Measurements from ENCODE around the gene TCIRG1. TPM values are rescaled to one million over a fixed set of nuclear protein-coding genes. Genes with fewer than 3 reads are reported as not detected.

TCIRG1 gene
- total RNA-seq, 2 donors from 2014 or later = 217 to 244 TPM

- Mint-ChIP-seq H3K36me3 (ENCODE audit: low read depth) (peaks cover 12% of the 10 kb centered on the region), H3K4me1 (no peaks in the 10 kb centered on the region), H3K27ac (no peak overlapping the region), H3K27me3 (no peaks in the 10 kb centered on the region), H3K9me3 (no peaks in the 10 kb centered on the region), H3K4me3 (no peak overlapping the region)
- no peak for ATAC-seq (replicated peaks)
These were observed 22.7 kb downstream of the TCIRG1 start for GRCh38 chr11:68061508-68061907.

- Mint-ChIP-seq H3K4me1 (no peaks in the 10 kb centered on the region), H3K27ac (no peak overlapping the region), H3K27me3 (no peaks in the 10 kb centered on the region), H3K36me3 (ENCODE audit: low read depth) (peaks cover 24% of the 10 kb centered on the region), H3K4me3 (no peak overlapping the region), H3K9me3 (no peaks in the 10 kb centered on the region)
- ATAC-seq (replicated peaks) = no peak
These were observed 26.1 kb downstream of the TCIRG1 start for GRCh38 chr11:68064926-68065325.

GRCh38 chr11:68065841-68066240 lies 27.0 kb downstream of the TCIRG1 start:
- no peak overlapping the region for H3K4me3 Mint-ChIP-seq
- no peaks in the 10 kb centered on the region for H3K4me1 Mint-ChIP-seq
- ATAC-seq (replicated peaks) = no peak
- no peaks in the 10 kb centered on the region for H3K9me3 Mint-ChIP-seq
- H3K36me3 Mint-ChIP-seq (ENCODE audit: low read depth) = peaks cover 30% of the 10 kb centered on the region
- H3K27ac Mint-ChIP-seq = no peak overlapping the region
- H3K27me3 Mint-ChIP-seq = no peaks in the 10 kb centered on the region

GRCh38 chr11:68066742-68067141 lies 27.9 kb downstream of the TCIRG1 start:
- Mint-ChIP-seq H3K4me3 (no peak overlapping the region), H3K9me3 (no peaks in the 10 kb centered on the region), H3K27me3 (no peaks in the 10 kb centered on the region), H3K27ac (no peak overlapping the region), H3K4me1 (no peaks in the 10 kb centered on the region), H3K36me3 (ENCODE audit: low read depth) (peaks cover 30% of the 10 kb centered on the region)
- ATAC-seq (replicated peaks) = no peak

GRCh38 chr11:68067991-68068390 lies 29.2 kb downstream of the TCIRG1 start:
- H3K9me3 Mint-ChIP-seq = no peaks in the 10 kb centered on the region
- H3K27ac Mint-ChIP-seq = no peak overlapping the region
- peaks cover 30% of the 10 kb centered on the region for H3K36me3 Mint-ChIP-seq (ENCODE audit: low read depth)
- H3K4me3 Mint-ChIP-seq = no peak overlapping the region
- no peaks in the 10 kb centered on the region for H3K27me3 Mint-ChIP-seq
- ATAC-seq (replicated peaks) = no peak
- H3K4me1 Mint-ChIP-seq = no peaks in the 10 kb centered on the region

GRCh38 chr11:68071281-68072048 lies 32.6 kb downstream of the TCIRG1 start:
- no peaks in the 10 kb centered on the region for H3K9me3 Mint-ChIP-seq
- H3K36me3 Mint-ChIP-seq (ENCODE audit: low read depth) = peaks cover 18% of the 10 kb centered on the region
- H3K4me1 Mint-ChIP-seq = no peaks in the 10 kb centered on the region

GRCh38 chr11:68074584-68075352 lies 35.9 kb downstream of the TCIRG1 start:
- Mint-ChIP-seq H3K4me1 (no peaks in the 10 kb centered on the region), H3K4me3 (no peak overlapping the region), H3K9me3 (no peaks in the 10 kb centered on the region), H3K36me3 (ENCODE audit: low read depth) (peaks cover 7% of the 10 kb centered on the region), H3K27ac (no peak overlapping the region), H3K27me3 (no peaks in the 10 kb centered on the region)
- ATAC-seq (replicated peaks) = no peak

More at GRCh38 chr11:68071281-68072048, 32.6 kb downstream of the TCIRG1 start:
- Mint-ChIP-seq H3K27ac (no peak overlapping the region), H3K27me3 (no peaks in the 10 kb centered on the region), H3K4me3 (no peak overlapping the region)
- ATAC-seq (replicated peaks) = no peak

- no peaks in the 10 kb centered on the region for H3K36me3 Mint-ChIP-seq (ENCODE audit: low read depth)
- ATAC-seq (replicated peaks) = no peak
- no peak overlapping the region for H3K4me3 Mint-ChIP-seq
- H3K4me1 Mint-ChIP-seq = no peaks in the 10 kb centered on the region
- no peaks in the 10 kb centered on the region for H3K9me3 Mint-ChIP-seq
- no peak overlapping the region for H3K27ac Mint-ChIP-seq
- no peaks in the 10 kb centered on the region for H3K27me3 Mint-ChIP-seq
These were observed 37.7 kb downstream of the TCIRG1 start for GRCh38 chr11:68076371-68077042.

GRCh38 chr11:68077617-68078582 lies 39.1 kb downstream of the TCIRG1 start:
- H3K4me3 Mint-ChIP-seq = no peak overlapping the region
- no peaks in the 10 kb centered on the region for H3K36me3 Mint-ChIP-seq (ENCODE audit: low read depth)
- no peak for ATAC-seq (replicated peaks)
- H3K9me3 Mint-ChIP-seq = no peaks in the 10 kb centered on the region
- no peak overlapping the region for H3K27ac Mint-ChIP-seq
- no peaks in the 10 kb centered on the region for H3K4me1 Mint-ChIP-seq
- H3K27me3 Mint-ChIP-seq = no peaks in the 10 kb centered on the region

- H3K9me3 Mint-ChIP-seq = no peaks in the 10 kb centered on the region
- no peak for ATAC-seq (replicated peaks)
- no peaks in the 10 kb centered on the region for H3K4me1 Mint-ChIP-seq
- H3K36me3 Mint-ChIP-seq (ENCODE audit: low read depth) = no peaks in the 10 kb centered on the region
- no peaks in the 10 kb centered on the region for H3K27me3 Mint-ChIP-seq
- no peak overlapping the region for H3K27ac Mint-ChIP-seq
- H3K4me3 Mint-ChIP-seq = no peak overlapping the region
These were observed 42.0 kb downstream of the TCIRG1 start for GRCh38 chr11:68080860-68081259.

GRCh38 chr11:68081691-68082090 lies 42.9 kb downstream of the TCIRG1 start:
- ATAC-seq (replicated peaks) = no peak
- Mint-ChIP-seq H3K27ac (no peak overlapping the region), H3K27me3 (no peaks in the 10 kb centered on the region), H3K9me3 (no peaks in the 10 kb centered on the region), H3K36me3 (ENCODE audit: low read depth) (no peaks in the 10 kb centered on the region), H3K4me1 (no peaks in the 10 kb centered on the region), H3K4me3 (no peak overlapping the region)

- Mint-ChIP-seq H3K27ac (no peak overlapping the region), H3K9me3 (no peaks in the 10 kb centered on the region), H3K4me3 (no peak overlapping the region), H3K4me1 (no peaks in the 10 kb centered on the region), H3K27me3 (no peaks in the 10 kb centered on the region), H3K36me3 (ENCODE audit: low read depth) (no peaks in the 10 kb centered on the region)
- ATAC-seq (replicated peaks) = no peak
These were observed 43.7 kb downstream of the TCIRG1 start for GRCh38 chr11:68082481-68082880.

GRCh38 chr11:68083517-68083916 lies 44.7 kb downstream of the TCIRG1 start:
- no peak overlapping the region for H3K27ac Mint-ChIP-seq
- no peak for ATAC-seq (replicated peaks)
- H3K4me1 Mint-ChIP-seq = no peaks in the 10 kb centered on the region

GRCh38 chr11:68089679-68090078 lies 50.9 kb downstream of the TCIRG1 start:
- no peak overlapping the region for H3K4me3 Mint-ChIP-seq
- no peaks in the 10 kb centered on the region for H3K36me3 Mint-ChIP-seq (ENCODE audit: low read depth)
- no peaks in the 10 kb centered on the region for H3K27me3 Mint-ChIP-seq

More at GRCh38 chr11:68083517-68083916, 44.7 kb downstream of the TCIRG1 start:
- Mint-ChIP-seq H3K36me3 (ENCODE audit: low read depth) (no peaks in the 10 kb centered on the region), H3K27me3 (no peaks in the 10 kb centered on the region), H3K9me3 (no peaks in the 10 kb centered on the region), H3K4me3 (no peak overlapping the region)

More at GRCh38 chr11:68089679-68090078, 50.9 kb downstream of the TCIRG1 start:
- ATAC-seq (replicated peaks) = no peak
- H3K9me3 Mint-ChIP-seq = no peaks in the 10 kb centered on the region
- H3K27ac Mint-ChIP-seq = no peak overlapping the region
- no peaks in the 10 kb centered on the region for H3K4me1 Mint-ChIP-seq

Data from activated T-helper 17 cell treated with anti-CD3 and anti-CD28 coated beads, Interleukin-2, amount 50 U/mL, for 72 hours (primary cell).